ENCODE measurements around the gene BTLA.
"Not testable (repeated sequence)": the region's sequence is repeated elsewhere in the genome, so short reads cannot be mapped to it uniquely, and the experiment has no call there.

BTLA gene

DNA sequence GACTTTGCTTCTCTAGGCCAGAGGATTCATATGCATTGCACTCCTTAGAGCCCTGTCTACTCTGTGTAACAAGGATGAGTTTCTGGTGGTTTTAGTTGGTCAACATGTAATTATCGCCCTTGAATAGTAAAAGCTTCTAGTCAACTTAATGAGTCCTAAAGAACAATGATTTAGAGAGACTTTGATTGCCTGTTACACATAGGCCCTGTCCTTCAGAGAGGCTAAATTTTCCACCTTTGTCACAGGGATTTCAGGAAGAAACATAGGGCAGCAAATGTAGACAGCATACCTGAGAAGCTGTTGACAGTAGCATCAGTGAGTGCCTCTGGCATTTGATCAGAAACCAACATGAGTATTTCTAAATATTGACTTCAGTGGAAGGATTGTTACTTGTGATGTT, 7.1 kb downstream of the BTLA start:
- DNase-seq (ENCODE audit: extremely low read depth in 1 of 2, low read depth in 1 of 2): no peak

DNA sequence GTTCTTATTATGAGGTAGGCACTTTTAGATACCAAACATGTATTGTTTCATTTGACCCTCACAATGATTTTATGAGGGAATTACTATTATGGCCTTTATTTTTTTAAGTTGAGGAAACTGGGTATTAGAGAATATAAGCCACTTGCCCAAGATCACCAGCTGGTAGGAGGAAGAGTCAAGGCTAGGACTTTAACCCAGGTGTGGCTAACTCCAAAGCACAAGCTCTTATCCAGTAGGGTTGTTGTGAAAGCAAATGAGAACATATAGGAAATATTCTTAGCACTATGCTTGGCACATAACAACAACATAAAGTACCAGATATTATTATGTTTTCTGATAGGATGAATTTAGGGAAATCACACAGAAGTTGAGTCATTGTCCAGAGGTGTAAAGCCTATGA, 7.9 kb downstream of the BTLA start:
- no peak for DNase-seq (ENCODE audit: extremely low read depth in 1 of 2, low read depth in 1 of 2)

DNA sequence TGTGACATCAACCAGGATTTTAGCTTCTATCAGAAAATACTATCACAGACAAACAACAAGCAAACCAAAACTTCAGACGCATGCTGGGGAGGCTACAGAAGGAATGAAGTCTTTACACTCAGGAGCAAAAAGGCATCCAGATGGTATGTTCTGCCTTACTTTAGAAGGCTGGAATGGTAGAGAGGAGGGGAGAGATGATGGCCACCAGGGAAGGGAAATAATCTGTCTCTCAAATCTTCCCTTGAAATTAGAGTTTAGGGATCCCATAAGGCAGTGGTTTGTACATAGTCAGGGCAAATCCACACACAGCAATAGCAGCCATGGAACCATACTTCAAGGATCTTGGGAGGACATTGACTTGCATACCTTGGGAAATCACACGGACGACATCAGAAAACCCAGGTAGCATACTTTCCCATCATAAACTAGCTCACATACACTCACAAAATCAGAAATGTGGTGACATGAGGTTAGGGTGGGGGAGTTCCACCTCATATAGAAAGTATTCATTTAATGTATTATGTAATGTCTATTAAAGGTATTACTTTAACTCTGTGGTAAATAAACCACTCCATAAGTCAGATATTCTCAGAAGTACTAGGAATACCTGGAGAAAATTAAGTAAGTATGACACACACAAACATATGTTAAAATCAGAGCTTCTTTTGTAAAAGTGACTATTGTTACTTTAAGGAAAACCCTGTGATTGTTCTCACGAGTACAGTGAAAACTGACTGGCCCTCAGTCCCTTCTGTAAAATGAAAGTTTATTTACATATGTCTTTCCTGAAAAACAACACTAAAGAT, 9.4 kb downstream of the BTLA start:
- DNase-seq (ENCODE audit: extremely low read depth in 1 of 2, low read depth in 1 of 2): no peak

DNA sequence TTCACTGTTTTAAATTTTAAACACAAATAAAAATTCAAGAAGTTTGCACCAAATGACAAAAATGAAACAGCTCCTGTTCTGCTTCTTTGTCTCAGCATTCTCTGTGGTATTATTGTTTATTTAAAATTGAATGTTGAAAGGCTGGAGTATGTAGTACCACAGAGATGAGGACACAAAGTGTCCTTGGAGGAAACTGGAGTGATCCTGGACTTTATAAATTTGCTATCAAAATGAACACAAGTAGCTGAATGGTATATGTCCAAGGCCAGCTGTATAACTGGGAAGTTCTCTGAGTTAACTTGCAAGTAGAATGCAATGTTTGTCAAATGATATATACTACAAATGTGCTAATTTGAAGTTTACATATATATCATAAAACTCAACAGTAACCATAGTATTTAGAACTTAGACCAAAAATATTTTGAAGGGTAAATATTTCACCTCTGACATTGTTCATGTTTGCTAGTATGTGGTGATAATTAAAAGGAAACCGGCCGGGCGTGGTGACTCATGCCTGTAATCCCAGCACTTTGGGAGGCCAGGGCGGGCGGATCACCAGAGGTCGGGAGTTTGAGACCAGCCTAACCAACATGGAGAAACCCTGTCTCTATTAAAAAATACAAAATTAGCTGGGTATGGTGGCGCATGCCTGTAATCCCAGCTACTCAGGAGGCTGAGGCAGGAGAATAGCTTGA, 12.3 kb downstream of the BTLA start:
- no peak for DNase-seq (ENCODE audit: extremely low read depth in 1 of 2, low read depth in 1 of 2)

DNA sequence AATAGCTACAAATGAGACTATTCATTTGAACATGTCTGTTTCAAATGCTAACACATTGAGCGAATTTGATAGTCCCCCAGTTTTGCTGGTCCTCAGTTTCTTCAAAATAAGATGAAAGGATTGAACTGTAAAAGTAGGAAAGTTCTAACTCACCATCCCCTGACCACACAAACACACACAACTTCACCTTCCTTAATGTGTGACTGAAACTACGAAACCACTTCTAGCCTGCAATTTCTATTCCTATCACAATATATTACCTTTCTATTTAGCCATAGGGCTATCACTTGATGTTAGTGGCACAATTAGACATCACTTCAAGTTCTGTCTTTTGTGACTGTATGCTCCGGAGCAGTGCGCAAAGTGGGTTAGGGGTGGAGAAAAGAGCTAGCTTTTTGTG, 14.9 kb downstream of the BTLA start:
- no peak for DNase-seq (ENCODE audit: extremely low read depth in 1 of 2, low read depth in 1 of 2)

DNA sequence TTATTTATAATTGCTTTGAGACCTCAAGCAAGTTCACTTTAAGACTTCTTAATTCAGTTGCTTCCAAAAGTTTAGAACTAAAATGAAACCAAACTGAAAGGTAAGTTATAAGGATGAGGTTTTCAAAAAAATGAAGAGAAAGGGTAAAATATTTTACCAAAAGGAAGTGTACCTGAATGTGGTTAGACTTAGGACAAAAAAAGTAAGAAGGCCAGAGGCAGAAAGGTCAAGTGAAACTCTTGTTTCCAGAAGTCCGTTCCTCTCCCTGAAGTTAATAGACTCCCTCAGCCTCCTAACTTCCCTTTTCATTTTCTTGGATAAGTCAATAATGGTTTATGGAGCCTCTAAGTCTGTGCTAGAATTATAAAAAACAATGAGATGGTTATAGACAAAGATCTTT, 16.6 kb downstream of the BTLA start:
- DNase-seq (ENCODE audit: extremely low read depth in 1 of 2, low read depth in 1 of 2): no peak

DNA sequence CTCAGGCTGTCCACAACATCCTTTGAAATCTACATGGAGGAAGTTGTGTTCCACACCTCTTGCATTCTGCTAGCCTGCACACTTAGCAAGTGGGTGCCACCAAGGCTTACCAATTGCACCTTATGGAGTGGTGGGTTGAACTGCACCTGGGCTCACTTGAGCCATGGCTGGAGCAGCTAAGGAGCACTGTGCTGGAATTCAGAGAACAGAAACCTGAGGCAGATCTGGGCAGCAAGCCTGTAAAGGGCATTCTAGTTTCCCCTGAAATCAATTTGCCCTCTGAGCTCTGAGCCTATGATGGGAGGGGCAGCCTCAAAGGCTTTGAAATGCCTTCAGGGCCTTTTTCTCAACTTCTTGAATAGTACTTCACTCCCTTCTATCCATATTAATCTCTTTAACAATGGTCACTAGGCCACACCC, 18.0 kb downstream of the BTLA start:
- DNase-seq (ENCODE audit: extremely low read depth in 1 of 2, low read depth in 1 of 2): no peak

DNA sequence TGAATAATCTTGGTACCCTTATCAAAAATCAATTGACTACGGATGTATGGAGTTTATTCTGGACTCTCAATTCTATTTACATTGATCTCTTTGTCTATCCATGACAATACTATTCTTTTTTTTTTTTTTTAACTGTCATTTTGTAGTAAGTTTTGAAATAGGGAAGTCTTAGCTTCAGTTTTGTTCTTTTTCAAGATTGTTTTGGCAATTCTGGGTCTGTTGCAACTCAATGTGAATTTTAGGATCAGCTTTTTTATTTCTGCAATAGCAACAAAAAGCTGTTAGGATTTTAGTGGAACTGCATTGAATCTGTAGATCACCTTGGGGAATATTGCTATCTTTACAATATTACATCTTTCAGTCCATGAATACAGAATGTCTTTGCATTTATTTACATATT, 21.4 kb downstream of the BTLA start:
- DNase-seq (ENCODE audit: extremely low read depth in 1 of 2, low read depth in 1 of 2): no peak

DNA sequence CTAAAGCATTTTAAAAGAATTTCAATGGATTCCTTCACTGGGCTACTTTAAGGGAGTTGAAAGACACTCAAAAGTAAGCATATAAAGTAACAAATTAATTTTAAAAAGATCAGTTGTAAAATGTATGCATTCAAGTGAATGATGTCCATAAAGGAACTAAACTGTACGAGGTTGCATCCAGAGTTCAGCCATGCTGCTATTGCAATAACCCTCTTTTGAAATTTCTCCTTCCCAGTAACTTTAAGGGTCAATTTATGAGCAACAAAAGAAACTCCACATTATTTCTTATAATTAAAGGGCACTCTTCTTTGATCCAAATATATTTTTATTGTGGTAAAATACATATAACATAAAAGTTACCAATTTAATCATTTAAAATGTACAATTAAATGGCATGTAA, 22.9 kb downstream of the BTLA start:
- no peak for DNase-seq (ENCODE audit: extremely low read depth in 1 of 2, low read depth in 1 of 2)

DNA sequence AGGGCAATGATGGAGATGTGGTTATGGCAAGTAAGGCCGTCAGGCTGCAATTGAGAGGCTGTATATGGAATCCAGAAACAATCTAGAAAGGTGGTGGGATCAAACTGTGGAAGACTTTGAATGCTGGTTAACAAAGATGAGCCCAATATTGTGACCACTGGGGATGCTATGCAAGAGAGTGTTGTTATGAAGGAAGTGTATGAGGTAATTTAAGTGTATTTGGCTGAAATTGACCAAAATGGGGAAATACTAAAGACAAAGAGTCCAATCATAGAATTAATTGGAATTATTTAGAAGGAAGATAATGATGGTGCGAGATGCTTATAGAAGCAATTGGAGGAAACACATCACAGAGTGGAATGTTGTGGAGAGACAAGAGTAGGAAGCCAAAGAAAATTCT, 24.5 kb downstream of the BTLA start:
- no peak for DNase-seq (ENCODE audit: extremely low read depth in 1 of 2, low read depth in 1 of 2)

DNA sequence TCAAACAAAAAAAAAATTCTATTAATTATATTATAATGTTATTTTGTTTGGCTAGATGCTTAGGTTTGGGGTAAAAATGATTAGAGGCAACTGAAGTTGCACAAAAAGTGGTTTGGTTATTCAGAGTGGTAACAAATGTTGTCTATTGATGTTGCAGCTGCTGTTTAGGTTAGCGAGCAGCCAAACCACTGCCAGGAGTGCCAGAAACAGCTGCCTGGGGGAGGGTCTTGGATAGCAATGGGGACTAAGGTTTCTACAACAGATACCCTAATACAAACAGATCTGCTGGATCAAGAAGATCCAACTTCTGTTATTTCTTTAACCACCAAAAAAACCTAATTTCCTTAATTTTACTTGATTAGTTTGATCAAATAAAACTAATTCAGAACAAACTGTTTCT, 26.6 kb downstream of the BTLA start:
- DNase-seq (ENCODE audit: extremely low read depth in 1 of 2, low read depth in 1 of 2): no peak

DNA sequence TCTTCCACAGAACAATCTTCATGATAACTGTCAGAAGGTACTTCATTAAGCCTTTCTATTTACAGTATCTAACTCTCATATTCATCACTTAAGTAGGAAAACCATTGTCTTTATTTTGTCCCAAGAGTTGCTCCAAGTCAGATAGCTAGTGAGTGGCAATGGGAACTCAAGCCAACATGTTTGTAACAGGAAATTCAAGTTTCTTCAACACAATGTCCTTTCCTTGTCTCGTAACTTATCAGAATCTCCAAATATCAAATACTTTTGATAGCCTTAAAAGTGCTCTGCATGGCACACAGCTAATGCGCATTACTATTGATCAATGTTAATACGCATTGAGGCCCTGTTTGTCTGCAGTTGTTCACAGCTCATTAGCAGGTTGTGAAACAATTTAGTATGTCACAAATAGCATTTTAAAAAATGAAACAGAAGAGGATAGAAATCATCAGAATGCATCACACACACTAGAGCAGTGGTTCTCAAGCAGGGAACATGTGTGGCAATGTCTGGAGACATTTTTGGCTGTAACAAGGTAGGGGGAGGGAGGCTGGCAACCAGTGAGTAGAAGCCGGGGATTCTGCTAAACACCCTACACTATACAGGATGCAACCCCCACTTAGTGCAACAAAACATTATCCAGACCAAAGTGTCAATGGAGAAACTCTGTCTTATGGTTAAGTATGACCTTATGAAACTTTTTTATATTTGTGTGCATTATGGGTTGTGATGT, 27.5 kb downstream of the BTLA start:
- DNase-seq (ENCODE audit: extremely low read depth in 1 of 2, low read depth in 1 of 2): no peak

DNA sequence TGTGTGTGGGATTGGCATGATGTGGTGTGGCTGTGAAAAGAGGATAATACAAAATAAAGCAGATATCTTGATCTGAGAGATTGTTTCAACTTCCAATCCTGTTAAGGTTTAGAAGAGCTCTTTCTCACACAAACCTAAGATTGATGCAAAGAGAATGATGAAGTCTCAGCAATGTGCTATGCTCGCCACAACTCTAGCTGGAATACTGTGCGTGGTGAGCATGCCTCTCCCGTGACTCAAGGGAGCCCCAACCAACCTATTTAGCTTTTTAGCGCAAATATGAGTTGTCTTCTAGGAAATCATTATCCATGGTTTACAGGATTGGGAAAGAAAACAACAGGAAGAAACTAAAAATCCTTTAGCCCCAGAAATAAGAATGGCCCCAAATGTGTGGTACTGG, 28.5 kb downstream of the BTLA start:
- DNase-seq (ENCODE audit: extremely low read depth in 1 of 2, low read depth in 1 of 2): no peak

DNA sequence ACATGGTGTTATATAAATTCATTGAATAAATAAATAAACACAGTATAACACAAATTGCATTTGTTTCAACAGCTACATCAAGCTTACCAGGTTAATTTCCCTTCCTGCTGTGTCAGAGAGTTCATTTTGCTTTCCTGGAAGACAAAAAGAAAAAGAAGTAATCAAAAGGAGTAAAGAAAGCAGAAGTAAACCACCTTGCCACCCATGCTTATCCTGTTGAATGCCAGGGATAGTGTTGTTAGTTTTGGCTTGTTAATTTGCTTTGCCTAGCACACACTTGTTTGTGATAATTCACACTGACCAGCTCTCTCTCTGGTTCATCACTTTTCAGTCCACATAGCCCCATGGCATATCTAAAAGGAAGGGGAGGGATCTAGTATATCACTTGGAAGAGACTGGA, 29.6 kb downstream of the BTLA start:
- no peak for DNase-seq (ENCODE audit: extremely low read depth in 1 of 2, low read depth in 1 of 2)

DNA sequence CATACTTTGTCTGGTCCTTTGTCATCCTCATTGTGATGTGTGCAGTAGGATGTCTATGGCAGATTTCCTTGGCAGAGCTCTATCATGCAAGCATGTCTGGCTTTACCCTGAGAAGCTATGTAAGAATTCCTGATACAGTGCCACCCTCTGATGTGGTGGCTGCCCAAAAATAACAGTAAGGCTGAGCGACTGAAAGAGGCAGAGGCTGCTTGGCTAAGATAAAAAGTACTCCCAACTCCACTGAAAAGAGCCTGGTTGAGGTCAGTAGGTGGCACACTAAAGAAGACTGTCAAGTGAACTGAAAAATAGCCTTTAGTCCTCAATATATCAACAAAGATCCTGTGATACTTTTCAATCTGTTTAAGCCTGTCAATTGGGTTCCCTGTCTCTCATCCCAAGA, 31.7 kb downstream of the BTLA start:
- DNase-seq (ENCODE audit: extremely low read depth in 1 of 2, low read depth in 1 of 2): no peak

DNA sequence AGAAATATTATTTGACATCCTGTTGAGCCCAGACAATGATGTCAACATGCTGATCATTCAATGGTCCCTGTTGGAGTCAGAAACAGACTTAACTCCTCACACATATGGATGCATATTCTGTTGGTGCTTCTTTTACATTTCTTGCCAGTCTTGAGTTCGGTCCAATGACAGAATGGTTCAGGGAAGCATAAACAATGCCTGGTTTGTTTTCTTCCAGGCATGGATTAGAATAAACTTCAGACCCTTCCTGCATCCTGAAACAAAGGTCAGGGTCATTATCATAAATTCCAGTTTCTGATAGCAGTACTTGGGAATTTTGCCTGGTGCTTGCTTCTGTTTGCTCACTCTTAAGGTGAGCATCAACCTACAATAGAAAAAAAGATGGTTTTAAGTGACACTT, 33.3 kb downstream of the BTLA start:
- no peak for DNase-seq (ENCODE audit: extremely low read depth in 1 of 2, low read depth in 1 of 2)

DNA sequence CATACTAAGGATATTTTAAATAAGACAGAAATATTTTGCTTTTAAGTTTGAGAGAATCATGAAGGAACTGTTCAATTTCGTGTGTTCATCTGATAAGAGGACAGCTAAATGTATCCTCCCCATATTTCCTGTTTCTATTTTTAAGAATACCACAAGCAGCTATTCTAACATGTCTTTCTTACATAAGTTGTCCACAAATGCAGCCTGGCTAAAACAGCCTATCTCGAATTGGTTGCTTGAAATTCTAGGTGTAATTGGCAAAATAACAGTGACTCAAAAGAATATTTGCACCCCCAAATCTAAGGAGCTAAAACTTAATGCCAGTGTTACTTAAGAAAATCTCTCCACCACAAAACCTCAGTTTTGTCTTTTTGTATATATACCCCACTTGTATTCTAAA, 35.0 kb downstream of the BTLA start:
- no peak for DNase-seq (ENCODE audit: extremely low read depth in 1 of 2, low read depth in 1 of 2)

DNA sequence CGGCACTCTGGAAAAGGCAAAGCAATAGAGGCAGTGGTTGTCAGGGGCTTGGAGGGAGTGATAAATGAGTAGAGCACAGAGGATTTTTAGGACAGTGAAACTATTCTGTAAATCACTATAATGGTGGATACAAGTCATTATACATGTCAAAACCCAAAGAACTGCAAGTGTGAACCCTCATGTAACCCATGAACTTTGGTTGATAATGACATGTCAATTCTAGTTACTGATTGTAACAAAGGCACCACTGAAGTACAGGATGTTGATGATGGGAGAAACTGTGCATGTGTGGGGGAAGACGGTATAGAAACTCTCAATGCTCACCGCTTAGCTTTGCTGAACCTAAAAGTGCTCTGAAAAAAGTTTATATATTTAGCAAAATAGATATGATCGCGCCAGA, 36.0 kb downstream of the BTLA start:
- DNase-seq (ENCODE audit: extremely low read depth in 1 of 2, low read depth in 1 of 2): no peak

DNA sequence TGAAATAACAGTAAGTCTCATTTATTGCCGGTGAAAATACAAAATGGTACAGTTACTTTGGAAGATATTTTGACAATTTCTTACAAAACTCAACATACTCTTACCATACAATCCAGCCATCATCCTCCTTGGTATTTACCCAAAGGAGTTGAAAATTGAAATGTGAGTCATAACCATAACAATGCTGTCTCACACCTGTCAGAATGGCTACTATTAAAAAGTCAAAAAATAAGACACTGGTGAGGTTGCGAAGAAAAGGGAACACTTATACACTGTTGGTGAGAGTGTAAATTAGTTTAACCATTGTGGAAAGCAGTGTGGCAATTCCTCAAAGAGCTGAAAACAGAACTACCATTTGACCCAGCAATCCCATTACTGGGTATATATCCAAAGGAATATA, 37.5 kb downstream of the BTLA start:
- DNase-seq (ENCODE audit: extremely low read depth in 1 of 2, low read depth in 1 of 2): not testable (repeated sequence)

DNA sequence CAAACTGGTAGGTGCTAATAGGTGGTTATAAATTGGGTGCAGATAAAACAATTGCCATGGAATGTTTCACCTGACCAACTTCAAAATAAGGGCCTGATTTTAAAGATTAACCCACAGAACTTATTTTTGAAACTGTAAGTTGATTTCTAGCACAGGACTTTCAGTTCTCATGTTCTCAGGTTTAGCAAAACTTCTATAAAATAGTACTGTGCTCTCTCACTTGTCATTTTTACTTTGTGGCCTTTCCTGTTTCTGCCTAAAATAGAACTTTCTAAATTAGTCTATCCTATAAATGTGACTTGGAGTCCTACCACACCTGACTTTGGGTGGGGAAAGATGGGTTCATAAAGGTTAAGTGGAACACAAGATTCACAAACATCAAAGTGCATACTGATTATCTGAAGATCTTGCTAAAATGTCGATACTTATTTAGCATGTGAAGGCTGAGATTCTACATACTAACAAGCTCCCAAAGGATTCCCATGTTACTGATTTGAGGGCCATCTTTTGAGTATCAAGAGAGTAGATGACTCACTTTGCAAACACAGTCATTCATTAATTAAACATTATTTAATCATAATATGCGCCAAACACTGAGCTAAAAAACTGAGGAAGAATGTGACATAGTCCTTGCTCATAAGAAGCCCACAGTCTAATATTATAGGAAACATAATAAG, 38.6 kb downstream of the BTLA start:
- no peak for DNase-seq (ENCODE audit: extremely low read depth in 1 of 2, low read depth in 1 of 2)

DNA sequence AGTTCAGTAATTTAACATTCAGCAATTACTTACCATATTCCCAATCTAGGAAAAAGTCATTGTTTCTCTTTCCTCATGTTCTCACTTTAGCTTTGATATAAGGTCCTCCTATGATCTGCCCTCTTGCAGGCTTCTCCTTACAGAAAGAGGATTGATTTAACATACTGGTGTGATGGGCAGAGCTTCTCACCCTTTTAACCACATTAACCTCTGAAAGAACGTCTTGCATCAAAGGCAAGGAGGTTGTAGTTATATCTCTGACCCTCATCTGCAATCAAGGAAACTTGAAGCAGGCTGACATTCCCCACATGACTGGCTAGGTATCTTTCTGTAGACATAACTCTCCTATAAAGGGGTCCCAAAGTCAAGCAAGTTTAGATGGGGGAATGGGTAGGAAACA, 39.5 kb downstream of the BTLA start:
- DNase-seq (ENCODE audit: extremely low read depth in 1 of 2, low read depth in 1 of 2): no peak
